Measurements from ENCODE around the gene CIBAR2. TPM values are rescaled to one million over a fixed set of nuclear protein-coding genes. Genes with fewer than 3 reads are reported as not detected.

Gene CIBAR2
- total RNA-seq, 1 donor from 2014 or later, result 4.9 TPM

DNA sequence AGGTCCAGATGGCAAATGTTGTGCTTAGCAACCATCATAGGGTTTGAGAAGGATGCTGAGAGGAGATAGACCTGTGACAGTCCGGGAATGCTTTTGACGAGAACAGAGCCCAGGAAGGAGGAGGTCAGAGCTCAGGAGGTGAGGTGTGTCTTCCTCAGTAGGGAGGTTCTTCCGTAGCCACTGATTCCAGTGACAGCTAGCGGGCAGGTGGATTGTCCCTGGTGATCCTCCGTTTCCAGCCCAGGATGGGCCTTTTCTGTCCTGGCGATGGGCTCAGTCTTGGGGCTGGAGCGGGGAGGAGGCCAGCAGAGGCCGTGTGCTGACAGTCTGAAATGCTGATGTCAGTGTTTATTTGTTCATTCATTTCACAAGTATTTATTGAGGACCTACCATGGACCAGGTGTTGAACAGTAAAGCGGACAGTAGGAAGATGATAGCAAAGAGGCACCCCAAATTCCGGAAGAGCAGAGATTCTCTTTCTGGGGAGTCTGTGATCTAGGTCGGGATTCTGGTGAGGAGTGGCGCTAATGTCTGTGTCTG lies 45.9 kb downstream of the CIBAR2 start:
- DNase-seq (ENCODE audit: extremely low spot score, unreplicated experiment), result no peak
- TF ChIP-seq, protein P1, sequence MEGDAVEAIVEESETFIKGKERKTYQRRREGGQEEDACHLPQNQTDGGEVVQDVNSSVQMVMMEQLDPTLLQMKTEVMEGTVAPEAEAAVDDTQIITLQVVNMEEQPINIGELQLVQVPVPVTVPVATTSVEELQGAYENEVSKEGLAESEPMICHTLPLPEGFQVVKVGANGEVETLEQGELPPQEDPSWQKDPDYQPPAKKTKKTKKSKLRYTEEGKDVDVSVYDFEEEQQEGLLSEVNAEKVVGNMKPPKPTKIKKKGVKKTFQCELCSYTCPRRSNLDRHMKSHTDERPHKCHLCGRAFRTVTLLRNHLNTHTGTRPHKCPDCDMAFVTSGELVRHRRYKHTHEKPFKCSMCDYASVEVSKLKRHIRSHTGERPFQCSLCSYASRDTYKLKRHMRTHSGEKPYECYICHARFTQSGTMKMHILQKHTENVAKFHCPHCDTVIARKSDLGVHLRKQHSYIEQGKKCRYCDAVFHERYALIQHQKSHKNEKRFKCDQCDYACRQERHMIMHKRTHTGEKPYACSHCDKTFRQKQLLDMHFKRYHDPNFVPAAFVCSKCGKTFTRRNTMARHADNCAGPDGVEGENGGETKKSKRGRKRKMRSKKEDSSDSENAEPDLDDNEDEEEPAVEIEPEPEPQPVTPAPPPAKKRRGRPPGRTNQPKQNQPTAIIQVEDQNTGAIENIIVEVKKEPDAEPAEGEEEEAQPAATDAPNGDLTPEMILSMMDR (conservative IDR thresholded peaks at IDR 0.05), result no peak

DNA sequence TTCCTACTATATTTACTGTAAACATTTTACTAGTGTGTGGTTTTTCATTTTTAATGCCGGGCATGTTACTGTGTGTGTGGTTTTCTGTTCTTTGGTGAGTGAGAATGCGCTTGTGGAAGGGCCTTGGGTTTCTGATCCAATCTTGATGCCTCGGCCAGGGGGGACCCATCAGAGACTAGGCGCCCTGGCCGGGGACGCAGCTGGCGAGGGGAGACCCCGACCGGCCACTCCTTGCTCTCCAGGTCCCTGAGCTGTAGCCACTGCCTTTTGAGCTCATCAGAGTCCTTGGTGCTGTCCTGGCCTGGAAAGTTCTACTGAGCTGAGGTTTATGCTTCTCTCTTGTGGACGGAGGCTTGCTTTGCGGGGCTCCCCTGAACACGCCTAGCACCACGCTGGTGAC lies 47.2 kb downstream of the CIBAR2 start:
- Mint-ChIP-seq H3K27me3 (no peaks in the 10 kb centered on the region), H3K9me3 (no peaks in the 10 kb centered on the region), H3K4me3 (no peak overlapping the region), H3K27ac (no peak overlapping the region), H3K4me1 (ENCODE audit: unreplicated experiment) (peaks cover 3% of the 10 kb centered on the region), H3K36me3 (no peaks in the 10 kb centered on the region)
- DNase-seq (ENCODE audit: extremely low spot score, unreplicated experiment), result no peak
- TF ChIP-seq, protein P1 (conservative IDR thresholded peaks at IDR 0.05), result no peak

More for the DNA sequence above, 45.9 kb downstream of the CIBAR2 start:
- Mint-ChIP-seq H3K9me3 (no peaks in the 10 kb centered on the region), H3K27ac (no peak overlapping the region), H3K4me3 (no peak overlapping the region), H3K4me1 (ENCODE audit: unreplicated experiment) (peaks cover 8% of the 10 kb centered on the region), H3K36me3 (no peaks in the 10 kb centered on the region), H3K27me3 (no peaks in the 10 kb centered on the region)

DNA sequence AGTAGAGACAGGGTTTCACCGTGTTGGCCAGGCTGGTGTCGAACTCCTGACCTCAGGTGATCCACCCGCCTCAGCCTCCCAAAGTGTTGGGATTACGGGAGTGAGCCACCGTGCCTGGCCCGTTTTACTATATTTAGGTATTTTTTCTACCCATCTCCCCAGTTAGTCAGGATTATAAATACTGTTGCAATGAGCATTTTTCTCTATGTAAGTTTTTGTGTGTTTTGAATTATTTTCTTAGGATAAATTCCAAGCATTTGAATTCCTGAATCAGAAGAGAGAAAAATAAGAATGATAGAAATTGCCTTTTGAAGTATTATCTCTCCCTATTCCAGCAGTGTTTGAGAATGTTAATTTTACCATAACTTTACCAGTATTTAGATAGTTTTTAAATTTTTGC lies 48.1 kb downstream of the CIBAR2 start:
- Mint-ChIP-seq H3K27ac (no peak overlapping the region), H3K36me3 (no peaks in the 10 kb centered on the region), H3K4me1 (ENCODE audit: unreplicated experiment) (peaks cover 3% of the 10 kb centered on the region), H3K4me3 (no peak overlapping the region), H3K27me3 (no peaks in the 10 kb centered on the region), H3K9me3 (no peaks in the 10 kb centered on the region)
- TF ChIP-seq, protein P1 (conservative IDR thresholded peaks at IDR 0.05), result no peak
- DNase-seq (ENCODE audit: extremely low spot score, unreplicated experiment), result no peak

DNA sequence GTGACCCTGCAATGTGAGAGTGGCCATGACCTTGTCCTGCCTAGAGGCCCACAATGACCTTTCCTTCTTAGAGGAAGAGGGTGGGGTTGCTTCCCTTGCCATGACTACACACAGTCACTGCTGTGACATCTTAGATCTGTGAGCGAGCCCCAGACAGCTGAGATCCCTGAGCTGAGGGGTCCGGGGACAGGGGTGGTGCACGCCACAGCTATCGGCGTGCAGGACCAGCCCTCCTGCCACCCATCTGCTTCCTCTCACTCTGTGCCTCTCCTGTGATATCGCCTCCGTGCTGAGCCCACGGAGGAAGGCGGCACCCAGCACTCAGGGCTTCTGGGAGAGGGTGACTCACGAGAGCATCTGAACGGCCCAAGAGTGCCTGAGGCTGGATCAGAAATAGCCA lies 49.4 kb downstream of the CIBAR2 start:
- Mint-ChIP-seq H3K27ac (no peak overlapping the region), H3K4me3 (no peak overlapping the region), H3K36me3 (no peaks in the 10 kb centered on the region), H3K27me3 (no peaks in the 10 kb centered on the region), H3K4me1 (ENCODE audit: unreplicated experiment) (peaks cover 3% of the 10 kb centered on the region), H3K9me3 (no peaks in the 10 kb centered on the region)
- DNase-seq (ENCODE audit: extremely low spot score, unreplicated experiment), result no peak
- TF ChIP-seq, protein P1 (conservative IDR thresholded peaks at IDR 0.05), result no peak

DNA sequence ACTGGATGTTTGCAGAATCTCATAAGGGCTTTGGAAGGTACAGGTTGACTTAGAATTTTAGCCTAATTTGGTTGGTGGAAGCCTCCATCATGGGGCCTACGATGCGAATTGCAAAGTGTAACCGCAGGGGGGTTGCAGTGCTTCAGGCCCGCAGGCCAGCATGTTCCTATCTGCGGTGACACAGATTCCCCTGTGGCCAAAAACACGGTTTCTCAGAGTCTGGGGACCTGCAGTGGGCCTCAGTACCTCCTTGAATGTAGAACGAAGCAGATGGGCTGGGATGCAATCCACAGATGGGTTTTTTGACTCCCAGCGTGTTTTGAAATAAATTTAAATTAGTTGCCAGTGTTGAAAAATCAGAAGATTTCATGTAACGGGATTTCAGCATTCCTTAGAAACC lies 49.9 kb downstream of the CIBAR2 start:
- TF ChIP-seq, protein P1 (conservative IDR thresholded peaks at IDR 0.05), result no peak
- H3K4me1 Mint-ChIP-seq (ENCODE audit: unreplicated experiment), result peaks cover 4% of the 10 kb centered on the region
- no peak for DNase-seq (ENCODE audit: extremely low spot score, unreplicated experiment)
- H3K9me3 Mint-ChIP-seq, result no peaks in the 10 kb centered on the region
- no peak overlapping the region for H3K4me3 Mint-ChIP-seq
- no peaks in the 10 kb centered on the region for H3K27me3 Mint-ChIP-seq
- H3K27ac Mint-ChIP-seq, result no peak overlapping the region
- H3K36me3 Mint-ChIP-seq, result no peaks in the 10 kb centered on the region

DNA sequence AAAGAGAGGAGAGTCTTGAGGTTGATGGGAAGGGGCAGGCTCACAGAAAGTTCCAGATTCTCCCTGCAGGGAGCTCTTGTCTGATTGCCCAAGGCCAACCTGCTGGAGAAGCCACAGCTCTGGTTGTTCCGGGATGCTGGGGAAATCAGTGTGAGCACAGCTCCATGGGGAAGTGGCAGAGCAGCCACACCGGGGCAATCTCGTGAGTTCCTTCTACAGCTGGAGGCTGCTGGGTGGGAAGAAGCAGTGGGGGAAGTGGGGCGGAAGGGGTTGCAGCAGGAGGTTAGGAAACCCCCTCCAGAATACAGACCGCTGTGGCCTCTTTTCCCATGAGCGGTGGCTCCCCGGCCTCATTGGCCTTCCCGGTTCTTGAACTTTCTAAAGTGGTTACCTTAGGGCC lies 50.7 kb downstream of the CIBAR2 start:
- Mint-ChIP-seq H3K36me3 (no peaks in the 10 kb centered on the region), H3K4me1 (ENCODE audit: unreplicated experiment) (peaks cover 10% of the 10 kb centered on the region), H3K4me3 (no peak overlapping the region), H3K27me3 (no peaks in the 10 kb centered on the region), H3K27ac (no peak overlapping the region), H3K9me3 (no peaks in the 10 kb centered on the region)
- DNase-seq (ENCODE audit: extremely low spot score, unreplicated experiment), result no peak
- TF ChIP-seq, protein P1 (conservative IDR thresholded peaks at IDR 0.05), result no peak

Data from type B pancreatic cell (in vitro differentiated cells).